ENCODE results near the gene SCUBE1.

The SCUBE1 gene

GRCh38 chr22:43249789-43250471, 93.2 kb downstream of the SCUBE1 start:
- TF ChIP-seq CTCF (IDR thresholded peaks at IDR 0.05; ENCODE audit: insufficient read depth, low read depth, low read length, missing control alignments), result no peak
- DNase-seq (ENCODE audit: low read depth), result no peak
- no peak overlapping the region for H3K4me3 ChIP-seq (ENCODE audit: low read depth, low read length)

DNA sequence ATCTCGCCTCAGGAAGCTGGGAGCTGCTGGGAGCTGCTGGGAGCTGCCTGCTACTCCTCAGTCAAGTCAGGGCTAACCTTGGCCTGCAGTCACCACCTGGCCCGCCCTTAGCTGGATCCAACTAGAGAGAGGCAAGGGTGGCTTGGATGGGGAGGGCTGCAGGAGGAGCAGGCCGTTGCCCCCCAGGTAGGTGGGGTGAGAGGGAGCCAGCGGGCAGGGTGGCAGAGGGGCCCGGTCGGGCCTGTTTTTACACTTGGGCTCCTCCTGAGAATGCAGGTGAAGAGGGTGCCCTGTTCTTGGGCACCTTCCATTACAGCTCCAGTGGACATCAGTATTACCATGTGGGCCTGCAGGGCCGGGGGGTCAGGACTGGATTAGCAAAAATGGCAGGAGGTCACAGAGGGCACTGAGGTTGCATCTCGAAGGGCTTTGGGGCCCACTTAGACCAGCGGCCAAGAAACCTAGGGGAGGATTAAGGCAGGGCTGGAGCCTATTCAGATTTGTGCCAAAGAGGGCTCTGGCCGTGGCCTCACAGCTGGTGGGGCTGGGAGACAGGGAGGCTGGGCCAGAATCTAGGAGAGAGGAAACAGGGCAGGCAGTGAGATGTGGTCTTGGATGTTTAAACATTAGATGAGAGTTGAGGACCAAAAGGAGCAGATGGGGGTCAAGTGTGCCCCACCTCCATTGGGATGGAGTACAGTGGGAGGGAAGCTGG, 95.5 kb downstream of the SCUBE1 start:
- no peak overlapping the region for H3K4me3 ChIP-seq (ENCODE audit: low read depth, low read length)
- DNase-seq (ENCODE audit: low read depth), result no peak
- TF ChIP-seq CTCF (IDR thresholded peaks at IDR 0.05; ENCODE audit: insufficient read depth, low read depth, low read length, missing control alignments), result no peak

DNA sequence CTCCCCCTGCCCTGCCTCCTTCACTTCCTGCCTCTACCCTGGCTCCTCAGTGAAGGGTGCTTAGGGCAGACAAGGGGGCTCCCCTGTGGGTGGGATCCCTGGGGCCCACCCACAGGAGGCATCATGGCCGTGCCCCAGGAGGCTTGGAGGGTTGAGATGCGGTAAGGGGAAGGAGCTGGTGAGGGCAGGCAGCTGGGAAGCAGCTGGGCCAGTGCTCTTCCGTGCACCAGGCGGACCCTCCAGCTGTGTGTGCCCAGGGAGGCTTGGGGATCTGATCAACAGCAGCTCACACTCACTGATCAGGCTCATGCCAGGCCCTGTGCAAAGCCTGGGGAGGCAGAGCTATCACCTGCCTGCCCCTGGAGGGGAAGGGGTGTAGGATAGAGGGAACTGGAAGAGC, 97.0 kb downstream of the SCUBE1 start:
- DNase-seq (ENCODE audit: low read depth), result no peak
- no peak for TF ChIP-seq CTCF (IDR thresholded peaks at IDR 0.05; ENCODE audit: insufficient read depth, low read depth, low read length, missing control alignments)
- no peak overlapping the region for H3K4me3 ChIP-seq (ENCODE audit: low read depth, low read length)

GRCh38 chr22:43245717-43246116, 97.5 kb downstream of the SCUBE1 start:
- no peak for DNase-seq (ENCODE audit: low read depth)
- H3K4me3 ChIP-seq (ENCODE audit: low read depth, low read length), result no peak overlapping the region
- TF ChIP-seq CTCF (IDR thresholded peaks at IDR 0.05; ENCODE audit: insufficient read depth, low read depth, low read length, missing control alignments), result no peak

DNA sequence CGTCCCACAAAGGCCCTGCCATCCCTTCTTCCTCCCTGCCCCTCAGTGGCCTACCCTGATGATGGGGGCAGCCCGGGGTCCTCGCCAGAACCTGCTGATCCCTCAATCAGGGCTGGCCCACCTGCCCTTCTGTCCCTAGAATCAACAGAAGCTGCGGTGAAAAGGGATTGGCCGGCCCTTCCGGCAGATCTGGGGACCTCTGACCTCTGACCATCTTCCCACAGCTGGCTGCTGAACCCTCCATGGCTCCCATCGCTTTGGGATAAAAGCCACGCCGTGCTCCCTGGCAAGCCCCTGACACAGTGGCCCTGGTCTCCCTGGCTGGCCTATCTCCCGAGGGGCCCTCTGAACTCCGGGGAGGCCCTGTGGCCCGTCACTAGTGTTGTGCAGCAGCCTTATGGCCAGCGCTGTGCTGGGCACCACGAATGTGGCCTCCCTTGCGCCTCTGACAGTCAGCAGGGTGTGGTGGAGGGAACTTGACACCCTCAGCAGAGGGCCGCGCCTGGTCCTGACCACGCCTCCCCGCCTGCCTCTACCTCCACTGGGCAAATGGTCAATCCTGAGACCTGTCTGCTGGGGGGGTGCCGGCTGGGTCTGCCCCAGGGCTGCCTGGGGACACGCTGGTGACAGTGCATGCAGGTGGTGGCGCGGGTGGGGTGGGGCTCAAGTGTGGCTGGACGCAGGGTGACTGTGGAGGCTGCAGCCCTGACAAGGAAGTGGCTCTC, 98.2 kb downstream of the SCUBE1 start:
- TF ChIP-seq CTCF (IDR thresholded peaks at IDR 0.05; ENCODE audit: insufficient read depth, low read depth, low read length, missing control alignments), result no peak
- no peak for DNase-seq (ENCODE audit: low read depth)
- H3K4me3 ChIP-seq (ENCODE audit: low read depth, low read length), result no peak overlapping the region

GRCh38 chr22:43244402-43244801, 98.8 kb downstream of the SCUBE1 start:
- no peak for DNase-seq (ENCODE audit: low read depth)
- no peak overlapping the region for H3K4me3 ChIP-seq (ENCODE audit: low read depth, low read length)
- TF ChIP-seq CTCF (IDR thresholded peaks at IDR 0.05; ENCODE audit: insufficient read depth, low read depth, low read length, missing control alignments), result no peak
